GM12892 (cell line): ENCODE measurements around the gene NFILZ.

Source experiments
- POLR2A ChIP-seq: IDR thresholded peaks from 2 replicates; pipeline ENCODE4 v1.6.1; 2011; ENCODE audit warnings: low read depth, low read length, control low read depth
- POLR2AphosphoS5 ChIP-seq: IDR thresholded peaks from 2 replicates; pipeline ENCODE4 v1.6.1; 2011; ENCODE audit warnings: low read depth, low read length, control low read depth
- TAF1 ChIP-seq: IDR thresholded peaks from 2 replicates; pipeline ENCODE4 v1.6.1; 2011; ENCODE audit warnings: low read depth, mild to moderate bottlenecking, control low read depth, low read length, borderline replicate concordance

DNA sequence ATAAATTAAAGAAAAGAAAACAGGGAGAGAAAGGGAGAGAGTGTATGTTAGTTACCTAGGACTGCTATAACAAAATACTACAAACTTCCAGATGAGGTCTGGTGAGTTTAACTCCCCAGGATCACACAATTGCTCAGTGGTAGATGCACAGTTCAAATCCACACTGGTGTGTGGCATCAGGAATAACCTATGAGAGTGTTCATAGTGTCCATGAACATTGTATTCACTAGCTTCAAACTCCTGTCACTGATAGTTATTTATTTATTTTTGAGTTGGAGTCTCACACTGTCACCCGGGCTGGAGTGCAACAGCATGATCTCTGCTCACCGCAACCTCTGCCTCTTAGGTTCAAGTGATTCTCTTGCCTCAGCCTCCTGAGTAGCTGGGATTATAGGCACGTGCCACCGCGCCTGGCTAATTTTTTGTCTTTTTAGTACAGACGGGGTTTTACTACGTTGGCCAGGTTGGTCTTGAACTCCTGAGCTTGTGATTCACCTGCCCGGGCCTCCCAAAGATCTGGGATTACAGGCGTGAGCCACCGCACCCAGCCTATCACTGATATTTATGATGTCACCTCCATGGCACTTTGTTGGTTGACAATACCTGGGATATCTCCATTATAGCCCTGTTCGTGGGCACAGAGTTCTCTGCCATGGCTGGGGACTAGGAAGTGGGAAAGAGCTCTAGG is at the start of gene NFILZ:
- TF ChIP-seq POLR2AphosphoS5 (no peak), TAF1 (no peak), POLR2A (no peak)
